Measurements from ENCODE around the gene NPPC.
A peak's percentile ranks its signal among the peaks of the same experiment; 100 is the strongest.
"Not testable (repeated sequence)": the region's sequence is repeated elsewhere in the genome, so short reads cannot be mapped to it uniquely, and the experiment has no call there.

NPPC gene

GRCh38 chr2:231920366-231920765, 5.8 kb downstream of the NPPC start:
- DNase-seq (ENCODE audit: low read depth) = no peak

GRCh38 chr2:231919341-231920035, 6.7 kb downstream of the NPPC start:
- DNase-seq (ENCODE audit: low read depth) = no peak

- DNase-seq (ENCODE audit: low read depth) = no peak
These were observed 7.5 kb downstream of the NPPC start for GRCh38 chr2:231918501-231919330.

GRCh38 chr2:231917280-231918066, 8.7 kb downstream of the NPPC start:
- DNase-seq (ENCODE audit: low read depth) = no peak

- DNase-seq (ENCODE audit: low read depth) = no peak
These were observed 12.0 kb downstream of the NPPC start for GRCh38 chr2:231914077-231914690.

GRCh38 chr2:231911381-231911780, 14.8 kb downstream of the NPPC start:
- DNase-seq (ENCODE audit: low read depth) = no peak

DNA sequence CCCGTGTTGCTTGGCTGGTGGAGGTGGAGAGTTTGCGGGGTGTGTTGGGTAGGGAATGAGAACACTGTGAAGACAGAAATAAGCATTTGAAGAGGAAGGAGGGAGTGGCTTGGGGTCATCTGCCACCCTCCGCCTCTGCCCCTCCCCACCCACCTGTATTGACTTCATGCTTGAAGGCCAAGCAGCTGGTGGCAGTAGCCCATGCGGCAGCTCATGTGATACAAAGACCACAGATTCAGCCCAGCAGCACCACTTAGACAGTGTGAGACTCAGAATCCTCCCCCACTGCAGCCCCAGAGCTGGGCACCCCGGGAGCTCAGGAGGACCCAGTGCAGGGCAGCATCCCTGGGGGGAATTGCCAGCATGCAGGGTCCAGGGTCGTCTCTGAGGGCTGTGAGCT, 15.4 kb downstream of the NPPC start:
- DNase-seq (ENCODE audit: low read depth) = no peak

- not testable (repeated sequence) for DNase-seq (ENCODE audit: low read depth)
These were observed 16.0 kb downstream of the NPPC start for GRCh38 chr2:231910161-231910560.

GRCh38 chr2:231909631-231910030, 16.6 kb downstream of the NPPC start:
- no peak for DNase-seq (ENCODE audit: low read depth)

DNA sequence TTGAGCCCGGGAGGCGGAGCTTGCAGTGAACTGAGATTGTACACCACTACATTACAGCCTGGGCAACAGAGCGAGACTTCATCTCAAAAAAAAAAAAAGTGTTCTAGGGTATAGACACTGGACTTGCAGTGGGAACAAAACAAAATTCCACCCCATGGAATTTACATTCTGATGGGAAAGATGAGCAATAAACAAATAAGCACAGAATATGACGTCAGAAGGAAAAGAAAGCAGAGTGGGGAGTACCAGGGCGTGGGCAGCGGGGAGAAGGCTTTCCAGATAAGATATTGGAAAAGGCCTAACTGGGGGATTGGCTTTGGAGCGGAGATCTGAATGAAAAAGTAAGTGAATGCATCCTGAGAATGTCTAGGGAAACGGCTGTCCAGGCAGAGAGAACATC, 17.6 kb downstream of the NPPC start:
- DNase-seq (ENCODE audit: low read depth) = no peak

GRCh38 chr2:231907765-231908164, 18.4 kb downstream of the NPPC start:
- DNase-seq (ENCODE audit: low read depth) = no peak

- DNase-seq (ENCODE audit: low read depth) = no peak
These were observed 21.2 kb downstream of the NPPC start for GRCh38 chr2:231905026-231905425.

DNA sequence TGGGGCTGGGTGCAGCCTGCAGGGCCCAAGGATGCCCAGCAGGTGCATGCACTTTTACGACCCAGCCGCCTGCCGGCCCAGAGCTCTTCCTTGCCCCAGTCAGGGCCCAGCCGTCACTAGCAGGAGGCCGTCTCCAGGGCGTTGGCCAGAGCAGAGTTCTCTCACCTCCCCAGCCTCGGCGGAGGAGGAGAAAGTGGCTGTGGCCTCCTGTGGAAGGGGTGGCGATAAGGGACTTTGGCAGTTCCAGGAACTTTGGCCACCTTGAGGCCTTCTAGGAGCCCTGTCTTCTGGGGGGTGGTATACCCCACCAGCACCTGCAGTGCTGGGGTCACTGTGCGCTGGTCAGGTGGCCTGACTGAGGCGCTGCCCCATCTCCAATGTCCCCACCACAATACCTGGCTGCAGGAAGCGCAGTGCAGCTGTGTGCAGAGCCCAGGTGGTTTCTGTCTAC, 22.0 kb downstream of the NPPC start:
- no peak for DNase-seq (ENCODE audit: low read depth)

DNA sequence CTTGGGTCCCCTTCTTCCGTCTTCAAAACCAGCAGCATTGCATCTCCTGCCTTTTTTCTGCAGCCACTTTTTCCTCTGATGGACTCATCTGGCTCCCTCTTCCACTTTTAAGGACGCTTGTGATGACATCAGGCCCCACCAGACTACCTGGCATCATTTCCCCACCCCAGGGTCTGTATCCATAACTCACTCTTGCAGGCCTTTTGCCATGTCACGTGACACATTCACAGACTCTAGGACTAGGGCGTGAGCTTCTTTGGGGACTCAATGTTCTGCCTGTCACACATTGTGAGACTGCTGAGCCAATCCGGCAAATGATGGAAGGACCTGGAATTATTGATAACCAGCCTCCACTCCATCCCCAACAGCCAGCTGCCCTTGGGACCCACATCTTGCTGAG, 23.6 kb downstream of the NPPC start:
- no peak for DNase-seq (ENCODE audit: low read depth)

DNA sequence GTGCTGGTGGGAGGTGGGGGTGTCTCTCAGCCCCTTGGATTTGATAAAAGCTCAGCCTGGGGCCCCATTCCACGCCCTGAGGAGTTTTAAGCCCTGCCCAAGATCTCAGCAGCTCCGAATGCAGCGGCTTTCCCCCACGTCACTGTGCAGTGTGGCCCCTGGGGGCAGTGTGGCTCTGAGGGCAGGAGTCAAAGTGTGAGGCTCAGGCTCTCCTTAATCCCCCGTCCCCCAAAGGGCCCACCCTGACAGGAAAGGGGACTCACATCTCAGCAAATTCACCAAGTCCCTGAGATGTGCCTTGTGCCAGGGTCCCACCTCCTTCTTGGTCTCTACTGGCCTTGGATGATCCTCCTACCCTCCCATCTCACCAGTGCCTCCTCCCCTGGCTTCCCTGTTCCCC, 25.2 kb downstream of the NPPC start:
- DNase-seq (ENCODE audit: low read depth) = no peak

GRCh38 chr2:231900486-231900942, 25.7 kb downstream of the NPPC start:
- peak; percentile 14 for DNase-seq (ENCODE audit: low read depth)

GRCh38 chr2:231894566-231895380, 31.4 kb downstream of the NPPC start:
- DNase-seq (ENCODE audit: low read depth) = no peak

- DNase-seq (ENCODE audit: low read depth) = no peak
These were observed 34.7 kb downstream of the NPPC start for GRCh38 chr2:231891514-231891905.

- no peak for DNase-seq (ENCODE audit: low read depth)
These were observed 35.2 kb downstream of the NPPC start for GRCh38 chr2:231890896-231891513.

DNA sequence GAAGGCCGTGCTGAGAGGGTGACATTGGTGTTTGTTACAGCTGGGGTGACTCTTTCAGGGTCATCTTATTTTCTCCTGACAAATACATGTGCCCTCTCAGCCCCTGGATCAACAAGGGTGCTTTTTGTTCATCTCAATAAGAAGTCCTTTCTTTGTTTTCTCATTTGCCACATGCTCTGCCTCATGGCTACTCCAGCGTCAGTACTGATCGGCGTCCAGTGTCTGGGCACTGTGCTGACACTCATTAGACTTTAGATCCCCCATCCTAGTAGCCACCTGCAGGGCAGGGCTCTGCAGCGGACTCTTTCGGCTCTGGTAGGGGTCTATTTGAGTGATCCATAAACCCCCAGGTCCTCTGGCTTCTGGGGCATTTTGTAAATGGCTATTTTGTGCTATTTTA, 38.4 kb downstream of the NPPC start:
- no peak for DNase-seq (ENCODE audit: low read depth)

All from activated T-helper 1 cell treated with Interleukin-2 at 50 U/mL for 16 hours (primary cell).